Measurements from ENCODE around the gene SIGMAR1.

Gene SIGMAR1

DNA sequence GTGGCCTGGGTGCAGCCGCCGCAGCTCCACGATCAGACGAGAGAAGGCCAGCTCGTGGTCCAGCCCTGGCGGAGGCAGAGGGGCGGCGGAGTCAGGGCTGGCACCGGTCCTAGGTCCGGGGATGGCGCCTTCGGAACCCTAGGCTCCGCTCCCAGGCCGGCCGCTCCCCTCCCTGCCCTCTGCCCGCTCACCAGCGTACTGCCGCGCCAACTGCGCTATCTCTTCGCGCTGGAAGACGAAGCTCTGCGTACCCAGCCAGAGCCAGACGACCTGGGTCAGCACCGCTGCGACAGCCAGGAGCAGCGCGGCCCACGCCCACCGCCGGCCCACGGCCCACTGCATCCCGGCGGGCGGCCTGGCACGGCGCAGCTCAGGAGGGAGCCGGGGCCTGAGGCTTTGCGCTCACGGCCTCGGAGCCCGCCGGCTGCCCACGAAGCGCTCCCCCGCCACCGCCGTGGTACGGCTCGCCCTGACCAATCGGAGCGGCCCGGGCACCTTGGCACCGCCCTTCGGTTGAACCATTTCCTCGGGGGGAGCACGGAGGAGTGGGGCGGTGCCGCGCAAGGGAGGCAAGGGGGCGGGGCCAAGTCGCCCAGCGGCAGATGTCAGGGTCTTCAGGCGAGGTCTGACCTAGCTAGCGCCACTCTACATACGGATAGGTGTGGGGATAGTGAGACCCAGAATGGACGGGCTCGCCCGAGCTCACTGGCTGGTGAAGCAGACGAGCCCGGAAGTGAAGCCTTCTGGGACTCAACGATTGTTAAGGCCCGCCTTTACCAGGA lies at the start of gene SIGMAR1:
Gene SIGMAR1 (minus strand): TSS at position 432 of the 782 bp plus-strand sequence. CDS start 90 bp downstream, at position 342.
- peaks cover 2% of the 10 kb centered on the region for H3K36me3 Mint-ChIP-seq
- peaks cover 24% of the 10 kb centered on the region for H3K4me1 Mint-ChIP-seq
- DNase-seq (ENCODE audit: low spot score in 2 of 2), result peak; percentile 94 to 97
- peak within 1 kb of the TSS; percentile 84 for H3K27ac Mint-ChIP-seq
- H3K9me3 Mint-ChIP-seq, result no peaks in the 10 kb centered on the region
- H3K27me3 Mint-ChIP-seq, result no peaks in the 10 kb centered on the region
- H3K4me3 Mint-ChIP-seq, result peak within 1 kb of the TSS; percentile 90
- ATAC-seq (ENCODE audit: low read depth), result peak; percentile 93

DNA sequence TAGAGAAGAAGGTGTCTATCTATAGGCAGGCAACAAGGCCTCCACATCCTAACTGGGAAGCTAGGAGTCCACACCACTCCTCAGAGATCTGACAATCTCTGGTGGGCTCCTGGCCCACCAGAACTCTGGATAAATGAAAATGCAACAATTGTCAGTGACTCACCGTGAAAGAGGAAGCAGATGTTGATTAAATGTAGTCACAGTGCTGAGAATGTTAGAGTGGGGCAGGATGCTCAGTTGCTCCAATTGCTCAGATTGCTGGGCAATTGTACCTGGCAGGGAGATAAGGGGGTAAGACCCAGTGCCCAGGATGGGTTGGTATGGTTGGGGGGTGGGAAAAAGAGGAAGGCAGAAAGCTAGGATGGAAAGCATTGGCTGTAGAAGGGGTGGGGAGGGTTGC lies 49.1 kb upstream of the SIGMAR1 start:
- Mint-ChIP-seq H3K4me1 (peaks cover 6% of the 10 kb centered on the region), H3K27me3 (peaks cover 8% of the 10 kb centered on the region), H3K9me3 (no peaks in the 10 kb centered on the region), H3K27ac (peak overlapping the region; percentile 12), H3K36me3 (no peaks in the 10 kb centered on the region), H3K4me3 (no peak overlapping the region)
- ATAC-seq (ENCODE audit: low read depth) (no peak), DNase-seq (ENCODE audit: low spot score in 2 of 2) (no peak)

- no peak overlapping the region for H3K27ac Mint-ChIP-seq
- no peak for ATAC-seq (ENCODE audit: low read depth)
- peaks cover 8% of the 10 kb centered on the region for H3K27me3 Mint-ChIP-seq
- H3K9me3 Mint-ChIP-seq, result no peaks in the 10 kb centered on the region
- no peak overlapping the region for H3K4me3 Mint-ChIP-seq
- H3K4me1 Mint-ChIP-seq, result peaks cover 6% of the 10 kb centered on the region
- DNase-seq (ENCODE audit: low spot score in 2 of 2), result no peak
- H3K36me3 Mint-ChIP-seq, result no peaks in the 10 kb centered on the region
These were observed 48.6 kb upstream of the SIGMAR1 start for GRCh38 chr9:34686231-34686630.

GRCh38 chr9:34685591-34685990 lies 48.0 kb upstream of the SIGMAR1 start:
- Mint-ChIP-seq H3K36me3 (no peaks in the 10 kb centered on the region), H3K27me3 (peaks cover 8% of the 10 kb centered on the region), H3K9me3 (no peaks in the 10 kb centered on the region), H3K4me1 (peaks cover 4% of the 10 kb centered on the region), H3K27ac (no peak overlapping the region), H3K4me3 (no peak overlapping the region)
- ATAC-seq (ENCODE audit: low read depth) (no peak), DNase-seq (ENCODE audit: low spot score in 2 of 2) (no peak)

GRCh38 chr9:34684816-34685215 lies 47.2 kb upstream of the SIGMAR1 start:
- Mint-ChIP-seq H3K27ac (no peak overlapping the region), H3K27me3 (peaks cover 8% of the 10 kb centered on the region), H3K9me3 (no peaks in the 10 kb centered on the region), H3K4me3 (no peak overlapping the region), H3K36me3 (no peaks in the 10 kb centered on the region), H3K4me1 (peaks cover 4% of the 10 kb centered on the region)
- ATAC-seq (ENCODE audit: low read depth), result no peak
- DNase-seq (ENCODE audit: low spot score in 2 of 2), result no peak

GRCh38 chr9:34684145-34684544 lies 46.6 kb upstream of the SIGMAR1 start:
- Mint-ChIP-seq H3K4me1 (peaks cover 4% of the 10 kb centered on the region), H3K9me3 (no peaks in the 10 kb centered on the region), H3K27me3 (peaks cover 6% of the 10 kb centered on the region), H3K27ac (no peak overlapping the region), H3K36me3 (no peaks in the 10 kb centered on the region), H3K4me3 (no peak overlapping the region)
- no peak for DNase-seq (ENCODE audit: low spot score in 2 of 2)
- ATAC-seq (ENCODE audit: low read depth), result no peak

- H3K4me1 Mint-ChIP-seq, result no peaks in the 10 kb centered on the region
- H3K27ac Mint-ChIP-seq, result no peak overlapping the region
- no peak for DNase-seq (ENCODE audit: low spot score in 2 of 2)
- ATAC-seq (ENCODE audit: low read depth), result no peak
- H3K9me3 Mint-ChIP-seq, result no peaks in the 10 kb centered on the region
- peaks cover 2% of the 10 kb centered on the region for H3K27me3 Mint-ChIP-seq
- no peak overlapping the region for H3K4me3 Mint-ChIP-seq
- H3K36me3 Mint-ChIP-seq, result peaks cover 1% of the 10 kb centered on the region
These were observed 38.3 kb upstream of the SIGMAR1 start for GRCh38 chr9:34675869-34676268.

DNA sequence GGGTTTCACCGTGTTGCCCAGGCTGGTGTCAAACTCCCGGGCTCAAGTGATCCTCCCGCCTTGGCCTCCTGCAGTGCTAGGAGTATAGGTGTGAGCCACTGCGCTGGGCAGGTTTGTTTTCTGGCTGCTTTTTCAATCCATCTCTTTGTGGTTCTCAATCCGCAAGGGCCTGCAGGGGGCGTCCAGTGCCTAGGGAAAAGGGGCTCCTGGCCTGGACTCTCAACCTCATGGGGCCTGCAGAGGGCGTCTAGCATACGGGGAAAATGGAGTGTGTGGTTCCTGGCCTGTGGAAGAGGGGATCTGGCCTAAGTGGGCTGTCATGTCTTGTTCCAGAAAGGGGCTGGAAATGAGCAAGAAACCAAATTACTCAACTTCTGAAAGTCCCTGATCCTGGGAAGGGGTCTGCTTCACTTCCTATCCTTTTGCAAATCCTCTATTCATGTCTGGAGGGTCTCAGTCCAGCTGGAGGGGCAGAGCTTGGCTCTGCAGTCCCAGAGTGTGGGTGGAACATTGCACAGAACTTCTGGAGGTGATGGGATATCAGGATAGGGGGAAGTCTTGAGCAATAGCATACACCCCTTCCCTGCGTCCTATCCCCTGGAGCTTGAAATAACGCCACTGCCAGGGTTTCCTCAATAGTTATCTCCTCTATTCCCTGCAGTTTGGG lies 37.6 kb upstream of the SIGMAR1 start:
- Mint-ChIP-seq H3K4me1 (no peaks in the 10 kb centered on the region), H3K4me3 (no peak overlapping the region), H3K27ac (no peak overlapping the region), H3K9me3 (peaks cover 1% of the 10 kb centered on the region), H3K27me3 (peaks cover 2% of the 10 kb centered on the region), H3K36me3 (peaks cover 1% of the 10 kb centered on the region)
- ATAC-seq (ENCODE audit: low read depth) (peak; percentile 62), DNase-seq (ENCODE audit: low spot score in 2 of 2) (peak in 1 of 2 donors; percentile 19)

GRCh38 chr9:34674440-34674839 lies 36.9 kb upstream of the SIGMAR1 start:
- Mint-ChIP-seq H3K27ac (no peak overlapping the region), H3K36me3 (peaks cover 5% of the 10 kb centered on the region), H3K4me3 (no peak overlapping the region), H3K9me3 (peaks cover 3% of the 10 kb centered on the region), H3K27me3 (peaks cover 2% of the 10 kb centered on the region), H3K4me1 (no peaks in the 10 kb centered on the region)
- ATAC-seq (ENCODE audit: low read depth) (no peak), DNase-seq (ENCODE audit: low spot score in 2 of 2) (no peak)

- peaks cover 9% of the 10 kb centered on the region for H3K9me3 Mint-ChIP-seq
- peaks cover 4% of the 10 kb centered on the region for H3K4me1 Mint-ChIP-seq
- H3K36me3 Mint-ChIP-seq, result peaks cover 13% of the 10 kb centered on the region
- ATAC-seq (ENCODE audit: low read depth) (no peak), DNase-seq (ENCODE audit: low spot score in 2 of 2) (no peak)
- no peak overlapping the region for H3K27ac Mint-ChIP-seq
- no peak overlapping the region for H3K4me3 Mint-ChIP-seq
- H3K27me3 Mint-ChIP-seq, result peaks cover 2% of the 10 kb centered on the region
These were observed 33.7 kb upstream of the SIGMAR1 start for GRCh38 chr9:34671307-34671706.

- DNase-seq (ENCODE audit: low spot score in 2 of 2) (no peak), ATAC-seq (ENCODE audit: low read depth) (no peak)
- Mint-ChIP-seq H3K4me1 (peaks cover 4% of the 10 kb centered on the region), H3K36me3 (peaks cover 13% of the 10 kb centered on the region), H3K27ac (no peak overlapping the region), H3K27me3 (peaks cover 2% of the 10 kb centered on the region), H3K4me3 (no peak overlapping the region), H3K9me3 (peaks cover 9% of the 10 kb centered on the region)
These were observed 32.4 kb upstream of the SIGMAR1 start for GRCh38 chr9:34669809-34670562.

DNA sequence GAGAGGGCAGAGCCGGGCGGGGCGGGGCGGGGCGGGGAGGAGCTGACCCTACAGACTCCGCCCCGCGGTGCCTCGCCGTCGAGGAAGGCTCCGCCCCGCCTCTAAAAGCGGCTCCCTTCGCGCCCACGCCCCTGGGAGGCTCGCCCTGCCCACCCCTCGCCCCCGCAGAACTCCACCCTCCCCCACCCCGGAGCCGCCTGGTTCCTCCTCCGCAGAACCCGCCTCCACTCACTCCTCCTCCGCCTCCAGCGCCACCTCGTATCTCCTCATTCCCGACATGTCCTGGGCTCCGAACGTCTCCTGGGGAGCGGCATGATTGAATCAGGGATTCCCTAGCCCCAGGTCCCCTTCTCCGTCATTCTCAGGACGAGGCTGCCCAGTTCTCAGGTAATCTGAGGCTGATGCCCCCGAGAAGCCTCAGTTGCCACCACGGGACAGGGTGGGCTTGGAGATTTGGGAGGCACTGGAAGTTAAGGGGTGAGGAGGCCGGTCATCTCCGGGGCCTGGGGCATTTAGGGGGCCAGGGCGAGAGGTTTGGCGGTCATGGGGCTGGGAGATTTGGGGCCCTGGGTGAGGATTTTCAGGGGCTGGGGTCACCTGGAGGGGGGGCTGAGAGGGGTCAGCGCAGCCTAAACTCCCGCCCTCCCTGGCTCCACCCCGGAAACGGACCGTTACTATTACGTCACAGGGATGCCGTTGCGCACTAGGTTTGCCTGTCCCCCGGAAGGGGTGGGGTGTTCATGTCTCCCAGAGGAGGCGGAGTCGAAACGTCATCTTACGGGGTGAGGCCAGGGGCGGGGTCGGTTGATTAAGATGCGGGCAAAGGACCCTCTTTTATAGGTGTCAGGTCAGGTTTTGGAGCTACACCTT lies 28.0 kb upstream of the SIGMAR1 start:
- ATAC-seq (ENCODE audit: low read depth) (peak; percentile 76), DNase-seq (ENCODE audit: low spot score in 2 of 2) (peak; percentile 87 to 90)
- Mint-ChIP-seq H3K27ac (peak overlapping the region; percentile 95), H3K27me3 (no peaks in the 10 kb centered on the region), H3K36me3 (peaks cover 12% of the 10 kb centered on the region), H3K9me3 (peaks cover 9% of the 10 kb centered on the region), H3K4me3 (peak overlapping the region; percentile 95), H3K4me1 (peaks cover 12% of the 10 kb centered on the region)

- H3K4me1 Mint-ChIP-seq, result peaks cover 12% of the 10 kb centered on the region
- H3K9me3 Mint-ChIP-seq, result peaks cover 8% of the 10 kb centered on the region
- peak; percentile 4 for ATAC-seq (ENCODE audit: low read depth)
- H3K27me3 Mint-ChIP-seq, result no peaks in the 10 kb centered on the region
- peaks cover 15% of the 10 kb centered on the region for H3K36me3 Mint-ChIP-seq
- no peak for DNase-seq (ENCODE audit: low spot score in 2 of 2)
- peak overlapping the region; percentile 95 for H3K4me3 Mint-ChIP-seq
- peak overlapping the region; percentile 95 for H3K27ac Mint-ChIP-seq
These were observed 27.4 kb upstream of the SIGMAR1 start for GRCh38 chr9:34665067-34665380.
